Loucy (cell line): ENCODE data around the gene HYPK.

Source experiments
- H2AFZ ChIP-seq: fragments of 200-600 bp; sonication (generic); 2 replicates; pipeline ENCODE4 v1.6.0; 2016; ENCODE audit warnings: antibody characterized with exemption, mild to moderate bottlenecking, low read length, moderate library complexity
- H3F3A ChIP-seq: fragments of 200-600 bp; 2 replicates; pipeline ENCODE4 v1.6.0; 2016; ENCODE audit warnings: antibody characterized with exemption, low read depth, mild to moderate bottlenecking
- H3K27me3 ChIP-seq: fragments of 200-600 bp; sonication (generic); 2 replicates; pipeline ENCODE4 v1.6.1; 2014; ENCODE audit warnings: low read length, mild to moderate bottlenecking; ENCODE audit not compliant: insufficient read depth, poor library complexity, severe bottlenecking
- H3K36me3 ChIP-seq: fragments of 200-600 bp; sonication (generic); 2 replicates; pipeline ENCODE4 v1.6.1; 2016; ENCODE audit warnings: low read length; ENCODE audit not compliant: insufficient read depth
- H3K4me1 ChIP-seq: fragments of 200-600 bp; sonication (generic); 2 replicates; pipeline ENCODE4 v1.5.1; 2014; ENCODE audit warnings: low read length, mild to moderate bottlenecking; ENCODE audit not compliant: insufficient read depth, poor library complexity, severe bottlenecking
- H3K4me2 ChIP-seq: fragments of 200-600 bp; sonication (generic); 2 replicates; pipeline ENCODE4 v1.6.0; 2014; ENCODE audit warnings: antibody characterized with exemption, low read length, low read depth, mild to moderate bottlenecking; ENCODE audit not compliant: poor library complexity, severe bottlenecking
- H3K4me3 ChIP-seq: fragments of 200-600 bp; sonication (generic); 2 replicates; pipeline ENCODE4 v1.5.1; 2014; ENCODE audit warnings: low read length, mild to moderate bottlenecking, mixed read lengths; ENCODE audit not compliant: poor library complexity, severe bottlenecking
- H3K79me2 ChIP-seq: fragments of 200-600 bp; sonication (generic); 2 replicates; pipeline ENCODE4 v1.6.1; 2014; ENCODE audit warnings: low read length; ENCODE audit not compliant: insufficient read depth
- H3K9ac ChIP-seq: fragments of 200-600 bp; sonication (generic); 2 replicates; pipeline ENCODE4 v1.6.0; 2014; ENCODE audit warnings: mild to moderate bottlenecking, low read depth, low read length, moderate library complexity; ENCODE audit not compliant: poor library complexity, severe bottlenecking
- H3K9me2 ChIP-seq: fragments of 200-600 bp; sonication (generic); replicated peaks from 2 replicates; pipeline ENCODE4 v1.6.1; 2016; ENCODE audit warnings: low read depth, low read length, mixed read lengths
- H3K9me3 ChIP-seq: fragments of 200-600 bp; sonication (generic); 2 replicates; pipeline ENCODE4 v1.6.1; 2014; ENCODE audit warnings: mild to moderate bottlenecking, antibody characterized with exemption, low read length, low read depth; ENCODE audit not compliant: insufficient read depth
- H4K20me1 ChIP-seq: fragments of 200-600 bp; sonication (generic); 2 replicates; pipeline ENCODE4 v1.6.0; 2014; ENCODE audit warnings: antibody characterized with exemption, low read length, mild to moderate bottlenecking; ENCODE audit not compliant: insufficient read depth, poor library complexity, severe bottlenecking
- CTCF ChIP-seq: fragments of 200-600 bp; sonication (generic); conservative IDR thresholded peaks from 2 replicates; pipeline ENCODE4 v1.5.1; 2014; ENCODE audit warnings: mild to moderate bottlenecking, antibody characterized with exemption, low read length
- EZH2phosphoT487 ChIP-seq: fragments of 200-600 bp; IDR thresholded peaks from 2 replicates; pipeline ENCODE4 v1.6.1; 2018; ENCODE audit warnings: antibody characterized with exemption, mild to moderate bottlenecking, moderate library complexity, borderline replicate concordance

HYPK gene

GRCh38 chr15:43772624-43773023 lies 27.8 kb upstream of the HYPK start:
- Histone ChIP-seq H3K79me2 (no peaks in the 10 kb centered on the region), H4K20me1 (peaks cover 9% of the 10 kb centered on the region), H3K4me1 (peaks cover 11% of the 10 kb centered on the region), H3K9me2 (no peaks in the 10 kb centered on the region), H3K4me2 (no peak overlapping the region), H3F3A (0 out of 2 replicates have a peak, but pooled peaks cover 10% of the 10 kb centered on the region), H3K36me3 (peaks cover 60% of the 10 kb centered on the region), H2AFZ (no peak overlapping the region), H3K9ac (no peak overlapping the region), H3K27me3 (no peaks in the 10 kb centered on the region), H3K9me3 (no peaks in the 10 kb centered on the region), H3K4me3 (no peak overlapping the region)
- no peak for TF ChIP-seq CTCF
- TF ChIP-seq EZH2phosphoT487: no peak

- no peaks in the 10 kb centered on the region for H3K9me2 ChIP-seq
- no peaks in the 10 kb centered on the region for H3K79me2 ChIP-seq
- peaks cover 46% of the 10 kb centered on the region for H3K36me3 ChIP-seq
- peaks cover 18% of the 10 kb centered on the region for H3K4me1 ChIP-seq
- H4K20me1 ChIP-seq: peaks cover 9% of the 10 kb centered on the region
- no peak overlapping the region for H3K4me2 ChIP-seq
- H2AFZ ChIP-seq: no peak overlapping the region
- no peak overlapping the region for H3K4me3 ChIP-seq
- TF ChIP-seq CTCF (no peak), EZH2phosphoT487 (no peak)
- no peak overlapping the region for H3K9ac ChIP-seq
- no peaks in the 10 kb centered on the region for H3K27me3 ChIP-seq
- H3K9me3 ChIP-seq: no peaks in the 10 kb centered on the region
- 0 out of 2 replicates have a peak, but pooled peaks cover 10% of the 10 kb centered on the region for H3F3A ChIP-seq
These were observed 26.3 kb upstream of the HYPK start for GRCh38 chr15:43774062-43774461.

- Histone ChIP-seq H3K9me2 (no peaks in the 10 kb centered on the region), H3K79me2 (no peaks in the 10 kb centered on the region), H3K4me2 (peak overlapping the region; percentile 80), H3F3A (0 out of 2 replicates have a peak, but pooled peaks cover 7% of the 10 kb centered on the region), H3K9me3 (no peaks in the 10 kb centered on the region), H2AFZ (no peak overlapping the region), H3K36me3 (peaks cover 33% of the 10 kb centered on the region; the same call in 1 of the 2 replicates), H3K9ac (peak overlapping the region; percentile 74), H3K4me1 (peaks cover 19% of the 10 kb centered on the region), H3K27me3 (no peaks in the 10 kb centered on the region), H3K4me3 (peak overlapping the region; percentile 84), H4K20me1 (peaks cover 9% of the 10 kb centered on the region)
- TF ChIP-seq EZH2phosphoT487 (no peak), CTCF (peak; percentile 30)
These were observed 24.9 kb upstream of the HYPK start for GRCh38 chr15:43775411-43775965.
